ENCODE data around the gene NPBWR2. TPM values are rescaled to one million over a fixed set of nuclear protein-coding genes. Genes with fewer than 3 reads are reported as not detected.

Gene NPBWR2
- total RNA-seq, 1 experiment from 2014 or later, result not detected

- Histone ChIP-seq H3K27me3 (ENCODE audit: control insufficient read depth, insufficient read depth, low read length) (no peaks in the 10 kb centered on the region), H3K36me3 (ENCODE audit: control insufficient read depth, insufficient read depth, low read length) (no peaks in the 10 kb centered on the region), H3K4me3 (ENCODE audit: low read depth in 2 of 2, low read length in 2 of 2) (no peak overlapping the region), H3K27ac (ENCODE audit: low read length) (no peak overlapping the region), H3K4me1 (ENCODE audit: control insufficient read depth, insufficient read depth, low read length) (peaks cover 30% of the 10 kb centered on the region), H3K9me3 (ENCODE audit: control insufficient read depth, insufficient read depth, low read depth, low read length) (no peaks in the 10 kb centered on the region)
- ATAC-seq (no peak), DNase-seq (ENCODE audit: low read depth, low spot score) (no peak)
- no TSS peak for BruUV-seq (replicated peaks)
- intact Hi-C loops (cut with micrococcal nuclease; ENCODE audit: unreplicated experiment), result no loop called here
- CTCF ChIA-PET, result no interaction called here
- TF ChIP-seq TCF7L2 (IDR thresholded peaks at IDR 0.05; ENCODE audit: low read depth, low read length) (no peak), SIN3A (IDR thresholded peaks at IDR 0.05; ENCODE audit: borderline replicate concordance, insufficient read depth, low read depth, low read length) (no peak), POLR2AphosphoS5 (IDR thresholded peaks at IDR 0.05; ENCODE audit: low read depth, low read length) (no peak), CTCF (IDR thresholded peaks at IDR 0.05) (no peak), REST (IDR thresholded peaks at IDR 0.05; ENCODE audit: insufficient read depth in 1 of 2, low read depth in 2 of 2, low read length in 1 of 2) (no peak)
- in situ Hi-C loops (cut with HindIII; ENCODE audit: low pct_unique_long_range_greater_than_20kb, low sequenced_read_pairs), result no loop called here
- POLR2A ChIA-PET, result no interaction called here
Observed at GRCh38 chr20:64065062-64065973, 42.0 kb downstream of the NPBWR2 start.

- H3K4me1 ChIP-seq (ENCODE audit: control insufficient read depth, insufficient read depth, low read length), result peaks cover 30% of the 10 kb centered on the region
- no TSS peak for BruUV-seq (replicated peaks)
- H3K27me3 ChIP-seq (ENCODE audit: control insufficient read depth, insufficient read depth, low read length), result no peaks in the 10 kb centered on the region
- H3K4me3 ChIP-seq (ENCODE audit: low read depth in 2 of 2, low read length in 2 of 2), result peak overlapping the region; percentile 67 to 72
- ATAC-seq (no peak), DNase-seq (ENCODE audit: low read depth, low spot score) (no peak)
- H3K36me3 ChIP-seq (ENCODE audit: control insufficient read depth, insufficient read depth, low read length), result no peaks in the 10 kb centered on the region
- intact Hi-C loops (cut with micrococcal nuclease; ENCODE audit: unreplicated experiment) (no loop called here), in situ Hi-C loops (cut with HindIII; ENCODE audit: low pct_unique_long_range_greater_than_20kb, low sequenced_read_pairs) (no loop called here)
- no peaks in the 10 kb centered on the region for H3K9me3 ChIP-seq (ENCODE audit: control insufficient read depth, insufficient read depth, low read depth, low read length)
- peak overlapping the region; percentile 74 for H3K27ac ChIP-seq (ENCODE audit: low read length)
- TF ChIP-seq REST (IDR thresholded peaks at IDR 0.05; ENCODE audit: insufficient read depth in 1 of 2, low read depth in 2 of 2, low read length in 1 of 2) (no peak), POLR2AphosphoS5 (IDR thresholded peaks at IDR 0.05; ENCODE audit: low read depth, low read length) (no peak), SIN3A (IDR thresholded peaks at IDR 0.05; ENCODE audit: borderline replicate concordance, insufficient read depth, low read depth, low read length) (no peak), CTCF (IDR thresholded peaks at IDR 0.05) (no peak), TCF7L2 (IDR thresholded peaks at IDR 0.05; ENCODE audit: low read depth, low read length) (no peak)
- ChIA-PET POLR2A (interaction anchor here (0.6 kb wide), 1 partner anchor 11 kb away, joined by 3 read pairs; no protein-coding TSS in a partner anchor), CTCF (no interaction called here)
Observed at GRCh38 chr20:64064145-64064698, 43.1 kb downstream of the NPBWR2 start.
